GM19239 (cell line): Measurements from ENCODE around the gene TTC7B.
"Not testable (repeated sequence)": the region's sequence is repeated elsewhere in the genome, so short reads cannot be mapped to it uniquely, and the experiment has no call there.

Source experiments
- DNase-seq: peaks from one replicate; pipeline ENCODE4 v3.0.0; 2011; ENCODE audit warnings: low spot score; ENCODE audit not compliant: insufficient read length
- FAIRE-seq: peaks from 2 replicates; lab custom pipeline; 2011; peaks lifted over from hg19 to GRCh38; lab: Jason Lieb, UNC

The TTC7B gene

GRCh38 chr14:90544566-90544965, 271.7 kb downstream of the TTC7B start:
- DNase-seq = no peak
- no peak for FAIRE-seq

GRCh38 chr14:90543876-90544275, 272.4 kb downstream of the TTC7B start:
- FAIRE-seq = no peak
- no peak for DNase-seq

DNA sequence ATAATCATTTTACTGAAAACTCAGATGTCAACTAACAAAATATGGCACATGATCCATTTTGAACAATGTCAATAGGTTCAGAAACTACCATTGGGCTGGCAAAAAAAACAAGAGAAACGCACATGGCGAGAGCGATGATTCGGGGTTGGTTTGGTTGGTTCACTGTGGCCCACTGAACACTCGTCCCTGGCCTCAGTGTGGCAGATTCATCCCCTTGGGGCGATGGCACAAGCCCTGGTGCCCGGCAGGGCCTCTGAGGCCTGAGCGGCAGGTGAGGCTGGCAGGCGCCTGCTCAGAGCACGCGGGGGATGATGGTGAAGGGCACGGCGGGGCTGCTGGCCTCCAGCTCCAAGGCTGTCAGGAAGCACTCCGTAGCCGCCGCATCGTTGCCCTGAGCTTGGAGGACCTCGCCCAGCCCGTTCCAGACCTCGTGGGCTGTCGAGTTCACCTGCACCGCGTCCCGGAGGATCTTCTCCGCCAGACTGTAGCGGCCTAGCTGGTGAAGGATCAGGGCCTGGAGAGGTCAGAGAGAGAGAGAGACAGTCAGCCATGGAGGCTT, 275.1 kb downstream of the TTC7B start:
- FAIRE-seq (no peak), DNase-seq (no peak)

GRCh38 chr14:90540437-90540836, 275.8 kb downstream of the TTC7B start:
- DNase-seq (no peak), FAIRE-seq (no peak)

DNA sequence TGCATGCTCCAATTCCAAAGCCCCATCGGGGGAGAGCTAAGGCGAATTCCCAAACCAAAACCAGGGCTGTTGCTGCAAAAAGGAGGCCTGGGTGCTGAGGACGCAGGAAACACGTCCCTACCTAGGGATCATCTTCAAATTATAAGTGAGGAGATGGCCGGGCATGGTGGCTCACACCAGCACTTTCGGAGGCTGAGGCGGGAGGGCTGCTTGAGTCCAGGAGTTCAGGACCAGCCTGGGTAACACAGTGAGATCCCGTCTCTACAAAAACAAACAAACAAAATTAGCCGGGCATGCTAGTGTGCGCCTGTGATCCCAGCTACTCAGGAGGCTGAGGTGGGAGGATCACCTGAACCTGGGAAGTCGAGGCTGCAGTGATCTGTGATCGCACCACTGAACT, 276.2 kb downstream of the TTC7B start:
- no peak for DNase-seq
- FAIRE-seq = no peak

DNA sequence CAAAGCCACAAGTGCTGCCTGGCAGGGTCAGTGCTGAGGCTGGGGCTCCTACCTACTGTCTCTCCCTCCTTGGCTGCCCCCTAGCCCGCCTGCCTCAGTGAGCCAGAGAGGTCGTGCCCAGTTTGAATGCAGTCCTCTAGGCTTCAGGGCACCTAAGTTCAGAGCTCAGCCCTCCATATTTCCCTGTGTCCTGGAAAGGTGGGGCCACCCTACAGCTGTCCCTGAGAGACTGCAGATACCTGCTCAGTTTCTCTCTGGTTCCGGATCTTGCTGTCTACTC, 276.8 kb downstream of the TTC7B start:
- DNase-seq = no peak
- FAIRE-seq = no peak

- no peak for FAIRE-seq
- no peak for DNase-seq
Measured at GRCh38 chr14:90538716-90539495, 277.3 kb downstream of the TTC7B start.

- no peak for FAIRE-seq
- no peak for DNase-seq
Measured at GRCh38 chr14:90538095-90538494, 278.1 kb downstream of the TTC7B start.

DNA sequence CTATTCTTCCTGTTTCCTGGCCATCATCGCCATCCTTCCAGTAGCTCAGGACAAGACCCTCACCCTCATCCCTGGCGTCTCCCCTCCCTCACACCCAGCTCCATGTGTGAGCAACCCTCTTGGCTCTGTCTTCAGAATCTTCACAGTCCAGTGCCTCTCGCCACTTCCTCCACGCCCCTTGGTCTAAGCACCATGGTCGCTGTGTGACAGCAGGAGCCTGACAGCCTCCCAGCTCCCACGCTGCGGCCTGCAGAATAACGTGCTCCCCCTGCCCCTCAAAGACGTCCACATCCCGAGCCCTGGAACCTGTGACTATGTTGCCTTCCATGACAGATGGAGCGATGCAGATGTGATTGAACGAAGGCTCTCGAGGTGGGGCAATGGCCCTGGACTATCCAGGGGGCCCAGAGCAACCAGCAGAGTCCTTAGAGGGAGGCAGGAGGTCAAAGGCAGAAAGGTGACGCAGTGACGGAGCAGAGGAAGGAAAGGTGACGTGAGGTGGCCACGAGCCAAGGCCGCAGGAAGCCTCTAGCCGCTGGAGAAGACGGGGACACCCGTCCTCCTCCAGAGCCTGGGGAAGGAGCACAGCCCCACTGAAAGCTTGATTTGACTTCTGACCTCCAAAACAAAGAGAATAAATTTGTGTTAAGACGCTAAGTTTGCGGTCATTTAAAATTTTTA, 279.6 kb downstream of the TTC7B start:
- no peak for FAIRE-seq

DNA sequence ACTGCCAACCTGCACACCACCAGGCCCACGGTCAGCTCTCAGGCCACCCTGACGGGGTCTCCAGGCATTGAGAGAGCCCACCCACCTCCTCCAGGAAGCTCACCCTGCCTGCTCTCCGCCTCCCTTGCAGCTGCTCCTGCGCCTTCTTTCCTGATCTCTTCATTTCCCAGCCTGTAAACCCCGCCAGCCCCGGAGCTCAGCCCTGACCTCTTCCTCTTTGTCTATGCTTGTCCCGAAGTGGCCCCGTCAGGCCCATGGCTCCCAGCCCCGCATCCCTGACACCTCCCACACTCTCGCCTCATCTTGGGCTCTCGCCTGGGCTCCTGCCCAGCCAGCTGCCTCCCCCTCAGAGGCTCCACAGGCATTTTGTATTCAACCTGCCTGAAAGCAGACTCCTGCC, 280.1 kb downstream of the TTC7B start:
- DNase-seq = no peak
- no peak for FAIRE-seq

More for the DNA sequence above, 279.6 kb downstream of the TTC7B start:
- no peak for DNase-seq

DNA sequence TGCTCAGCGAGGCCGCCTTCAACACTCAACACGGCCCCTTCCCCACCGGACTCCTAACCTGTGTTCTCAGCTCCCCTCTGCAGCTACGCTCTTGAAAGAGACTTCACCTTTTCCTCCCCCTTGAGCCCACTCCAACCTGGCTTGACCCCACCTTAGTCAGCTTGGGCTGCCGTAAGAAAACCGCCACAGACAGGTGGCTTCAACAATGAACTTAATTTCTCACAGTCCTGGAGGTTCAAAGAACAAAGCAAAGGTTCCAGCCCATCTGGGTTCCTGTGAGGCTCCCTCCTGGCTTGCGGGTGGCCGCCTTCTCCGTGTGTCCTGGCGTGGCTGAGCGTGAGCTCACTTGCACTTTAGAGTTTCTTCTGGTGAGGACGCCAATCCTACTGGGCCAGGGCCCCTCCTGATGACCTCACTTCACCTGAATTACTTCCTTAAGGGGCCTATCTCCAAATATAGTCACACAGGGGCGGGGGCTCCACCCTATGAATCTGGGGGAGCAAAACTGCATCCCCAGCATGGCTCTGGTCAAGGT, 280.6 kb downstream of the TTC7B start:
- DNase-seq = no peak
- FAIRE-seq = no peak

GRCh38 chr14:90534838-90535555, 281.2 kb downstream of the TTC7B start:
- FAIRE-seq (no peak), DNase-seq (no peak)

- no peak for FAIRE-seq
- DNase-seq = no peak
Measured at GRCh38 chr14:90534091-90534837, 282.0 kb downstream of the TTC7B start.

DNA sequence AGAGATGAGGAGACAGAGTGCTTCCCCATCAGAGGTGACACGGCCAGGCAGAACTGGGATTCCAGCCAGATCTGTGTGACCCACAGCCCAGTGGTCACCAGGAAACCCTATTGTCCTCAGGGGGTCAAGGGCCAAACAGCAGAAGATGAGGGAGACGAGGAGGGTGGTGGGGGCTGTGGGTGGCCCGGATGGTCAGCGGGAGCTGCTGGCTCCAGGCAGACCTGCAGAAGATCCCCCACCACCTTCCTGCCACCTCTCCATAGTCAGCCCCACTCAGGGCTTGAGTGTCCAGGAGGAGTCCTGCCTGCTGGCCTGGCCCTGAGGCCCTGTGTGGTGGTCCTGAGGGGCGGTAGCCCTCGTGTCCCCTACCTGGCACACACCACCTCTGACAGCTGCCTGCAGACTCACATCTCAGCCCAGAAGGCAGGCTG, 282.6 kb downstream of the TTC7B start:
- FAIRE-seq (no peak), DNase-seq (no peak)

- no peak for DNase-seq
- no peak for FAIRE-seq
Measured at GRCh38 chr14:90532826-90533525, 283.3 kb downstream of the TTC7B start.

GRCh38 chr14:90531497-90531896, 284.7 kb downstream of the TTC7B start:
- no peak for DNase-seq
- no peak for FAIRE-seq

GRCh38 chr14:90530523-90530922, 285.7 kb downstream of the TTC7B start:
- FAIRE-seq (no peak), DNase-seq (no peak)

DNA sequence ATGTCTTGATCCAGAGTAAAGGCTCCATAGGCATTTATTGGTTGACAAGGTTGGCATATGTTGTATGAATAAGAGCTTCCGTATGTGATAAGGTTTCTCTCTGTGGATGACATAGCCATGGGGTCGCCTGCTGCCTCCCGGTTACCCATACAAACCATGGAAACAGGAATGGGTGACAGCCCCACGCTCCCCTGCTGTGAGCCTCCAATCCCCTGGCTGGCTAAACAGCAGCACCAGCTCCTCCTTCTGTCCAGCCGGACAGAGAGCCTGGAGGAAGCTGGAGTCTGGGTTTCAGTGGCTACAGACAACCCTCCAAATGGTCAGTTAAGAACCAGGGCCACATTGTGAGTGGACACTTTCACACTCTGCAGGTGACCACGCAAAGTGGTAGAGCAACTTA, 288.3 kb downstream of the TTC7B start:
- DNase-seq (no peak), FAIRE-seq (no peak)

- FAIRE-seq, DNase-seq: not testable (repeated sequence)
Measured at GRCh38 chr14:90526536-90526935, 289.7 kb downstream of the TTC7B start.
